Caco-2 (cell line): Measurements from ENCODE around the gene UTP4. TPM values are rescaled to one million over a fixed set of nuclear protein-coding genes. Genes with fewer than 3 reads are reported as not detected.

Experiments
- BruUV-seq: library from RNA; stranded (reverse); fragments of 400-500 nt; replicated peaks from 2 replicates; lab custom pipeline; 2021; lab: Mats Ljungman, UMichigan
- CTCF ChIA-PET: fragments of 300-600 bp; sonication (Branson Sonifier 250); formaldehyde crosslinking; loops from one replicate; lab custom pipeline; 2022; ENCODE audit warnings: antibody characterized with exemption; lab: Charles Lee
- POLR2A ChIA-PET: fragments of 300-600 bp; sonication (Branson Sonifier 250); formaldehyde crosslinking; loops from one replicate; lab custom pipeline; 2022; ENCODE audit warnings: antibody characterized with exemption; lab: Charles Lee
- DNase-seq, 2 experiments: peaks; one replicate each; pipeline versions ENCODE4 v3.0.0 to v3.0.0-alpha.2; 2020 to 2022
- H3K27me3 ChIP-seq: replicated peaks from 2 replicates; pipeline ENCODE4 v1.6.0; 2011; ENCODE audit warnings: low read length; ENCODE audit not compliant: control insufficient read depth, insufficient read depth
- H3K36me3 ChIP-seq: 2 replicates; pipeline ENCODE4 v1.5.1; 2011; ENCODE audit warnings: low read length; ENCODE audit not compliant: control insufficient read depth, insufficient read depth
- H3K4me1 ChIP-seq: fragments of 250-450 bp; sonication (Bioruptor Pico); 2 replicates; pipeline ENCODE4 v1.5.1; 2020; ENCODE audit warnings: mild to moderate bottlenecking
- H3K4me3 ChIP-seq: 2 replicates; pipeline ENCODE4 v1.5.1; 2011; ENCODE audit warnings: low read depth, mild to moderate bottlenecking, control low read depth, low read length
- H3K9me3 ChIP-seq: fragments of 250-450 bp; sonication (Bioruptor Pico); 2 replicates; pipeline ENCODE4 v1.5.1; 2020; ENCODE audit warnings: mild to moderate bottlenecking, moderate library complexity
- H3K27ac Mint-ChIP-seq: one replicate; pipeline ENCODE4 v1.8.0; 2022; ENCODE audit warnings: mixed read lengths; ENCODE audit not compliant: unreplicated experiment
- H3K27me3 Mint-ChIP-seq: one replicate; pipeline ENCODE4 v1.8.0; 2022; ENCODE audit warnings: mixed read lengths; ENCODE audit not compliant: insufficient read depth, unreplicated experiment
- H3K36me3 Mint-ChIP-seq: one replicate; pipeline ENCODE4 v1.8.0; 2022; ENCODE audit warnings: mild to moderate bottlenecking, mixed read lengths; ENCODE audit not compliant: insufficient read depth, unreplicated experiment
- H3K4me1 Mint-ChIP-seq: one replicate; pipeline ENCODE4 v1.8.0; 2022; ENCODE audit warnings: low read depth, mixed read lengths; ENCODE audit not compliant: unreplicated experiment
- H3K4me3 Mint-ChIP-seq: one replicate; pipeline ENCODE4 v1.8.0; 2022; ENCODE audit warnings: mild to moderate bottlenecking, moderate library complexity, mixed read lengths; ENCODE audit not compliant: unreplicated experiment
- H3K9me3 Mint-ChIP-seq: one replicate; pipeline ENCODE4 v1.8.0; 2022; ENCODE audit warnings: mixed read lengths; ENCODE audit not compliant: unreplicated experiment
- CTCF ChIP-seq, 2 experiments: fragments of 200-600 bp in 1 of 2; IDR thresholded peaks; 1 replicate in 1 of 2; 2 replicates in 1 of 2; pipeline versions ENCODE4 v1.5.1 to v1.8.0; 2011 to 2022; ENCODE audit warnings: antibody characterized with exemption in 1 of 2, control low read depth in 1 of 2, inconsistent platforms in 1 of 2, low read depth in 1 of 2, low read length in 1 of 2, mild to moderate bottlenecking in 1 of 2, moderate library complexity in 1 of 2; ENCODE audit not compliant: insufficient read depth in 1 of 2, severe bottlenecking in 1 of 2, unreplicated experiment in 1 of 2
- intact Hi-C: fragments of 100-400 bp; cut with micrococcal nuclease; formaldehyde crosslinking; loops from one replicate; pipeline ENCODE4 v1.10.0; 2022; ENCODE audit not compliant: unreplicated experiment
- total RNA-seq: library from RNA; stranded (reverse); gene quantifications from 2 replicates; pipeline ENCODE4 v1.2.3, GENCODE V29; 2022

Gene UTP4
- total RNA-seq, 1 experiment from 2014 or later, result 126 TPM

DNA sequence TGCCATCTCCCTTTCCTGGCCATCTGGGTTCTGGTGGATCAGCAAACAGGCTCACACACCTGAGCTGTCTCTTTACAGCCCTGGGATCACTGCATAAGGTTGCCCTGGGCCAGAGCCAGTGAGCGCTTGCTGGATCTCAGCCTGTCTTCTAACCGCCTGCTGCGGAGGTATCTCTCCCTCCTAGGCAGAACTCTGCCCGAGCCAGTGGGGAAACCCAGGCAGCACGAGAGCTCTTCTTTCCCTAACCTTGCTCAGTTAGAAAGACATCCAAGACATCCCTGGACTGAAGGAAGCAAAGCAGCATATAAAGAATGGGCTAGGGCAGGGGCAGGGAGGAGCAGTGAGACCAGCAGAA is 20.6 kb upstream of the UTP4 start:
- peaks cover 13% of the 10 kb centered on the region for H3K36me3 Mint-ChIP-seq
- Histone ChIP-seq H3K36me3 (no peaks in the 10 kb centered on the region), H3K4me3 (no peak overlapping the region), H3K9me3 (no peaks in the 10 kb centered on the region), H3K4me1 (peaks cover 5% of the 10 kb centered on the region), H3K27me3 (no peaks in the 10 kb centered on the region)
- no peaks in the 10 kb centered on the region for H3K4me1 Mint-ChIP-seq
- H3K27ac Mint-ChIP-seq, result no peak overlapping the region
- DNase-seq, result no peak
- intact Hi-C loops, result no loop called here
- ChIA-PET CTCF (interaction anchor here (0.9 to 1.0 kb wide), 2 partner anchors 17 to 213 kb away, joined by 3 to 4 read pairs; no protein-coding TSS in a partner anchor), POLR2A (no interaction called here)
- no peak for TF ChIP-seq CTCF (IDR thresholded peaks at IDR 0.05; ENCODE audit: insufficient read depth in 1 of 2, low read depth in 1 of 2, low read length in 1 of 2, severe bottlenecking in 1 of 2, unreplicated experiment in 1 of 2)
- no peaks in the 10 kb centered on the region for H3K9me3 Mint-ChIP-seq
- no peak overlapping the region for H3K4me3 Mint-ChIP-seq
- no TSS peak for BruUV-seq
- H3K27me3 Mint-ChIP-seq, result no peaks in the 10 kb centered on the region

GRCh38 chr16:69112285-69113129 is 19.9 kb upstream of the UTP4 start:
- Mint-ChIP-seq H3K36me3 (peaks cover 15% of the 10 kb centered on the region), H3K27me3 (no peaks in the 10 kb centered on the region), H3K4me1 (no peaks in the 10 kb centered on the region), H3K4me3 (no peak overlapping the region), H3K27ac (no peak overlapping the region), H3K9me3 (no peaks in the 10 kb centered on the region)
- H3K4me1 ChIP-seq, result no peaks in the 10 kb centered on the region
- no peaks in the 10 kb centered on the region for H3K36me3 ChIP-seq
- H3K9me3 ChIP-seq, result no peaks in the 10 kb centered on the region
- no peak overlapping the region for H3K4me3 ChIP-seq
- POLR2A ChIA-PET, result interaction anchor here (0.5 kb wide), 1 partner anchor 21 kb away, joined by 3 read pairs; no protein-coding TSS in a partner anchor
- no TSS peak for BruUV-seq
- no peaks in the 10 kb centered on the region for H3K27me3 ChIP-seq
- intact Hi-C loops, result no loop called here
- CTCF ChIA-PET, result interaction anchor here (0.5 to 1.4 kb wide), 11 partner anchors 8 to 791 kb away, joined by 3 to 15 read pairs (median 3); no protein-coding TSS in a partner anchor
- peak; percentile 92 to 96 for TF ChIP-seq CTCF (IDR thresholded peaks at IDR 0.05; ENCODE audit: insufficient read depth in 1 of 2, low read depth in 1 of 2, low read length in 1 of 2, severe bottlenecking in 1 of 2, unreplicated experiment in 1 of 2)
- peak; percentile 84 to 85 for DNase-seq

DNA sequence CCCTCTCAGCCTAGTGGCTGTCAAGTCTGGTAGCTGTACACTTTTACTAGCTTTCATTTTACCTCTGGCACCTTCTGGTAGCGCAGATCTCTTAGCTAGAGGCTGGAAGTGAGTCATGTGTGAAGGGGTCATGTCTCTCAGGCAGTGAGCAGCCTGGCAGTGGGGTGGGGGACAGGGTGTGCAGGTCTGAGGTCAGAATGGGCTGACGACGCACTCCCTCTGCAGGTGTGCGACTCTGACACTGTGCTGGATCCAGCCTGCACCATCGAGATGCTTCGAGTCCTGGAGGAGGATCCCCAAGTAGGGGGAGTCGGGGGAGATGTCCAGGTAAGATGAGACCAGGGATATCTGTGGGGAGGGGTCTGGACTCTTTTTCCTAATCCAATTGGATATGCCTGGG is 19.2 kb upstream of the UTP4 start:
- Mint-ChIP-seq H3K4me1 (no peaks in the 10 kb centered on the region), H3K9me3 (no peaks in the 10 kb centered on the region), H3K27me3 (no peaks in the 10 kb centered on the region), H3K36me3 (peaks cover 22% of the 10 kb centered on the region), H3K27ac (no peak overlapping the region), H3K4me3 (no peak overlapping the region)
- TF ChIP-seq CTCF (IDR thresholded peaks at IDR 0.05; ENCODE audit: insufficient read depth in 1 of 2, low read depth in 1 of 2, low read length in 1 of 2, severe bottlenecking in 1 of 2, unreplicated experiment in 1 of 2), result no peak
- no peaks in the 10 kb centered on the region for H3K9me3 ChIP-seq
- intact Hi-C loops, result no loop called here
- ChIA-PET CTCF (interaction anchor here (1.0 to 1.4 kb wide), 5 partner anchors 10 to 269 kb away, joined by 3 to 15 read pairs (median 3); no protein-coding TSS in a partner anchor), POLR2A (interaction anchor here (0.5 kb wide), 1 partner anchor 63 kb away, joined by 8 read pairs; no protein-coding TSS in a partner anchor)
- no peaks in the 10 kb centered on the region for H3K4me1 ChIP-seq
- H3K36me3 ChIP-seq, result no peaks in the 10 kb centered on the region
- DNase-seq, result no peak
- no TSS peak for BruUV-seq
- H3K4me3 ChIP-seq, result no peak overlapping the region
- no peaks in the 10 kb centered on the region for H3K27me3 ChIP-seq
